ENCODE results near the gene PRELID1.

DNA sequence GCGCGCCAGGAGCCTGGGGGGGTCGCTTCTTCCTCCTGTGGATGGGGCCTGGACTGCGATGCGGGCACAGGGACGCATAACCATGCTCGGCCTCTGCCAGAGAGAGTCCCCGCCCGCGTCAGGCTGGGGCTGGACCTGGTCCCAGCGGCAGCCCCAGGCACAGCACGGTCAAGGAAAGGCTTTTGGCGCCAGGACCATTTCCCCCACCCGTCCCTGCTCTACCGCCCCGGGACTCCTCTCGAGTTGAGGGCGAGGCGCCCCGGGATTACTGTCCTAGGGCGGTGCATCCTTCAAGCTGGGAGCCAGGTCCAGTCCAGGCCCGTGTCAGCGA is 7.8 kb downstream of the PRELID1 start:
- TF ChIP-seq, protein P1, sequence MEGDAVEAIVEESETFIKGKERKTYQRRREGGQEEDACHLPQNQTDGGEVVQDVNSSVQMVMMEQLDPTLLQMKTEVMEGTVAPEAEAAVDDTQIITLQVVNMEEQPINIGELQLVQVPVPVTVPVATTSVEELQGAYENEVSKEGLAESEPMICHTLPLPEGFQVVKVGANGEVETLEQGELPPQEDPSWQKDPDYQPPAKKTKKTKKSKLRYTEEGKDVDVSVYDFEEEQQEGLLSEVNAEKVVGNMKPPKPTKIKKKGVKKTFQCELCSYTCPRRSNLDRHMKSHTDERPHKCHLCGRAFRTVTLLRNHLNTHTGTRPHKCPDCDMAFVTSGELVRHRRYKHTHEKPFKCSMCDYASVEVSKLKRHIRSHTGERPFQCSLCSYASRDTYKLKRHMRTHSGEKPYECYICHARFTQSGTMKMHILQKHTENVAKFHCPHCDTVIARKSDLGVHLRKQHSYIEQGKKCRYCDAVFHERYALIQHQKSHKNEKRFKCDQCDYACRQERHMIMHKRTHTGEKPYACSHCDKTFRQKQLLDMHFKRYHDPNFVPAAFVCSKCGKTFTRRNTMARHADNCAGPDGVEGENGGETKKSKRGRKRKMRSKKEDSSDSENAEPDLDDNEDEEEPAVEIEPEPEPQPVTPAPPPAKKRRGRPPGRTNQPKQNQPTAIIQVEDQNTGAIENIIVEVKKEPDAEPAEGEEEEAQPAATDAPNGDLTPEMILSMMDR (IDR thresholded peaks at IDR 0.05; ENCODE audit: insufficient read depth, low read length) = no peak
- no peak for TF ChIP-seq POLR2AphosphoS5 (IDR thresholded peaks at IDR 0.05; ENCODE audit: low read depth)
- TF ChIP-seq, protein P2, sequence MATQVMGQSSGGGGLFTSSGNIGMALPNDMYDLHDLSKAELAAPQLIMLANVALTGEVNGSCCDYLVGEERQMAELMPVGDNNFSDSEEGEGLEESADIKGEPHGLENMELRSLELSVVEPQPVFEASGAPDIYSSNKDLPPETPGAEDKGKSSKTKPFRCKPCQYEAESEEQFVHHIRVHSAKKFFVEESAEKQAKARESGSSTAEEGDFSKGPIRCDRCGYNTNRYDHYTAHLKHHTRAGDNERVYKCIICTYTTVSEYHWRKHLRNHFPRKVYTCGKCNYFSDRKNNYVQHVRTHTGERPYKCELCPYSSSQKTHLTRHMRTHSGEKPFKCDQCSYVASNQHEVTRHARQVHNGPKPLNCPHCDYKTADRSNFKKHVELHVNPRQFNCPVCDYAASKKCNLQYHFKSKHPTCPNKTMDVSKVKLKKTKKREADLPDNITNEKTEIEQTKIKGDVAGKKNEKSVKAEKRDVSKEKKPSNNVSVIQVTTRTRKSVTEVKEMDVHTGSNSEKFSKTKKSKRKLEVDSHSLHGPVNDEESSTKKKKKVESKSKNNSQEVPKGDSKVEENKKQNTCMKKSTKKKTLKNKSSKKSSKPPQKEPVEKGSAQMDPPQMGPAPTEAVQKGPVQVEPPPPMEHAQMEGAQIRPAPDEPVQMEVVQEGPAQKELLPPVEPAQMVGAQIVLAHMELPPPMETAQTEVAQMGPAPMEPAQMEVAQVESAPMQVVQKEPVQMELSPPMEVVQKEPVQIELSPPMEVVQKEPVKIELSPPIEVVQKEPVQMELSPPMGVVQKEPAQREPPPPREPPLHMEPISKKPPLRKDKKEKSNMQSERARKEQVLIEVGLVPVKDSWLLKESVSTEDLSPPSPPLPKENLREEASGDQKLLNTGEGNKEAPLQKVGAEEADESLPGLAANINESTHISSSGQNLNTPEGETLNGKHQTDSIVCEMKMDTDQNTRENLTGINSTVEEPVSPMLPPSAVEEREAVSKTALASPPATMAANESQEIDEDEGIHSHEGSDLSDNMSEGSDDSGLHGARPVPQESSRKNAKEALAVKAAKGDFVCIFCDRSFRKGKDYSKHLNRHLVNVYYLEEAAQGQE (IDR thresholded peaks at IDR 0.05; ENCODE audit: insufficient replicate concordance, low read depth) = no peak
